GM23338 (cell line): ENCODE results near the gene CAMTA1. TPM values are rescaled to one million over a fixed set of nuclear protein-coding genes. Genes with fewer than 3 reads are reported as not detected.

Source experiments
- ATAC-seq: fragments of 200-7000 bp; cut with Tn5 transposase; 3 replicates; pipeline ENCODE4 v1.9.1; 2020
- DNase-seq: peaks from one replicate; pipeline ENCODE4 v3.0.0-alpha.2; 2015; ENCODE audit warnings: low spot score
- H2AFZ ChIP-seq: fragments of 200-600 bp; sonication (generic); 2 replicates; pipeline ENCODE4 v1.8.0; 2016; ENCODE audit warnings: antibody characterized with exemption, mild to moderate bottlenecking, moderate library complexity
- H3F3A ChIP-seq: fragments of 200-600 bp; sonication (generic); replicated peaks from 2 replicates; pipeline ENCODE4 v1.8.0; 2017; ENCODE audit warnings: antibody characterized with exemption, mixed run types, low read depth
- H3K27ac ChIP-seq: fragments of 200-600 bp; sonication (generic); 2 replicates; pipeline ENCODE4 v1.6.1; 2016; ENCODE audit warnings: low read depth
- H3K27me3 ChIP-seq: fragments of 200-600 bp; sonication (generic); 2 replicates; pipeline ENCODE4 v1.8.0; 2016; ENCODE audit warnings: mild to moderate bottlenecking, mixed run types, moderate library complexity; ENCODE audit not compliant: insufficient read depth
- H3K36me3 ChIP-seq: fragments of 200-600 bp; sonication (generic); 2 replicates; pipeline ENCODE4 v1.8.0; 2016; ENCODE audit warnings: mild to moderate bottlenecking; ENCODE audit not compliant: insufficient read depth
- H3K4me1 ChIP-seq: fragments of 200-600 bp; sonication (generic); 2 replicates; pipeline ENCODE4 v1.8.0; 2016; ENCODE audit warnings: mild to moderate bottlenecking, moderate library complexity; ENCODE audit not compliant: insufficient read depth
- H3K4me2 ChIP-seq: fragments of 200-600 bp; sonication (generic); 2 replicates; pipeline ENCODE4 v1.7.1; 2017; ENCODE audit warnings: mixed run types
- H3K4me3 ChIP-seq: fragments of 200-600 bp; sonication (generic); 2 replicates; pipeline ENCODE4 v1.6.1; 2016; ENCODE audit warnings: mixed run types
- H3K79me2 ChIP-seq: fragments of 200-600 bp; sonication (generic); replicated peaks from 2 replicates; pipeline ENCODE4 v1.8.0; 2017; ENCODE audit warnings: mild to moderate bottlenecking; ENCODE audit not compliant: insufficient read depth
- H3K9me2 ChIP-seq: fragments of 200-600 bp; sonication (generic); 2 replicates; pipeline ENCODE4 v1.8.0; 2017; ENCODE audit not compliant: insufficient read depth
- H4K20me1 ChIP-seq: fragments of 200-600 bp; sonication (generic); replicated peaks from 2 replicates; pipeline ENCODE4 v1.8.0; 2017; ENCODE audit warnings: mild to moderate bottlenecking; ENCODE audit not compliant: insufficient read depth
- H3K27ac Mint-ChIP-seq: 2 replicates; pipeline ENCODE4 v1.8.0; 2020; ENCODE audit warnings: inconsistent platforms, mild to moderate bottlenecking, moderate library complexity, mixed read lengths
- H3K27me3 Mint-ChIP-seq: 3 replicates; pipeline ENCODE4 v1.8.0; 2022; ENCODE audit warnings: low read depth, mild to moderate bottlenecking, moderate library complexity, mixed read lengths, inconsistent platforms; ENCODE audit not compliant: insufficient read depth, poor library complexity
- H3K36me3 Mint-ChIP-seq: 3 replicates; pipeline ENCODE4 v1.8.0; 2021; ENCODE audit warnings: low read depth, mild to moderate bottlenecking, inconsistent platforms, moderate library complexity, mixed read lengths
- H3K4me1 Mint-ChIP-seq: 3 replicates; pipeline ENCODE4 v1.8.0; 2020; ENCODE audit warnings: mild to moderate bottlenecking, inconsistent platforms, mixed read lengths
- H3K4me3 Mint-ChIP-seq: 3 replicates; pipeline ENCODE4 v1.8.0; 2021; ENCODE audit warnings: moderate library complexity, mild to moderate bottlenecking, inconsistent platforms, mixed read lengths
- H3K9me3 Mint-ChIP-seq: 3 replicates; pipeline ENCODE4 v1.8.0; 2020; ENCODE audit warnings: moderate library complexity, mild to moderate bottlenecking, inconsistent platforms, mixed read lengths
- CTCF ChIP-seq, 2 experiments: fragments of 200-600 bp in 1 of 2; sonication (generic) in 1 of 2; conservative IDR thresholded peaks; 2 replicates each; pipeline versions ENCODE4 v1.5.1 to v1.6.1; 2016 to 2017; ENCODE audit warnings: antibody characterized with exemption in 2 of 2, low read depth in 2 of 2, mild to moderate bottlenecking in 2 of 2, moderate library complexity in 1 of 2
- JUNB ChIP-seq: IDR thresholded peaks from one replicate; pipeline ENCODE4 v1.6.1; 2016; ENCODE audit warnings: antibody characterized with exemption; ENCODE audit not compliant: unreplicated experiment
- NANOG ChIP-seq: IDR thresholded peaks from 2 replicates; pipeline ENCODE4 v1.6.1; 2016; ENCODE audit warnings: antibody characterized with exemption, borderline replicate concordance
- ZNF331 ChIP-seq: fragments of 250-450 bp; sonication (Bioruptor Pico); IDR thresholded peaks from 2 replicates; pipeline ENCODE4 v1.5.0; 2020; ENCODE audit warnings: low read depth, mild to moderate bottlenecking, moderate library complexity
- ZNF462 ChIP-seq: fragments of 250-450 bp; sonication (Bioruptor Pico); IDR thresholded peaks from 2 replicates; pipeline ENCODE4 v1.5.0; 2020; ENCODE audit warnings: mild to moderate bottlenecking, moderate library complexity
- polyA plus RNA-seq: library from polyadenylated mRNA; unstranded; fragments of >200 nt; fragmentation: Nextera tagmentation; extraction: Ambion mirVana; gene quantifications from 2 replicates; pipeline ENCODE4 v1.2.1, GENCODE V29; 2016
- total RNA-seq: library from RNA; depleted of rRNA; stranded (reverse); fragments of >200 nt; shearing (Covaris generic); gene quantifications from 2 replicates; pipeline ENCODE4 v1.2.3, GENCODE V29; 2014

CAMTA1 gene
- total and polyA plus RNA-seq, 2 experiments from 2014 or later: 115 to 519 TPM

- no peak for TF ChIP-seq ZNF462 (CRISPR knock-in tag)
- no peak for TF ChIP-seq JUNB
- no peak for TF ChIP-seq NANOG
Measured at GRCh38 chr1:7040969-7041695, 255.9 kb downstream of the CAMTA1 start (continued).

GRCh38 chr1:7042322-7043190, 257.3 kb downstream of the CAMTA1 start:
- H4K20me1 ChIP-seq: no peaks in the 10 kb centered on the region
- DNase-seq (peak; percentile 80), ATAC-seq (peak; percentile 38)
- no peaks in the 10 kb centered on the region for H3F3A ChIP-seq
- no peak overlapping the region for H3K27ac ChIP-seq
- H3K4me3 ChIP-seq: no peak overlapping the region
- peaks cover 17% of the 10 kb centered on the region; the same call in 1 of the 2 replicates for H3K4me1 ChIP-seq
- Mint-ChIP-seq H3K36me3 (no peaks in the 10 kb centered on the region), H3K27me3 (peaks cover 4% of the 10 kb centered on the region), H3K27ac (no peak overlapping the region), H3K4me1 (peaks cover 24% of the 10 kb centered on the region), H3K4me3 (no peak overlapping the region), H3K9me3 (no peaks in the 10 kb centered on the region)
- H3K36me3 ChIP-seq: no peaks in the 10 kb centered on the region
- no peak for TF ChIP-seq ZNF331 (CRISPR knock-in tag)
- peak; percentile 68 to 80 for TF ChIP-seq CTCF (conservative IDR thresholded peaks at IDR 0.05; ENCODE audit: low read depth in 2 of 2)
- TF ChIP-seq NANOG: no peak
- no peaks in the 10 kb centered on the region for H3K27me3 ChIP-seq
- H3K9me2 ChIP-seq: no peaks in the 10 kb centered on the region
- 0 out of 2 replicates have a peak overlapping the region, but pooled peaks have one; percentile 38 for H3K4me2 ChIP-seq
- no peak overlapping the region for H2AFZ ChIP-seq
- no peaks in the 10 kb centered on the region for H3K79me2 ChIP-seq
